Upper lobe of left lung (tissue), 4 donors: ENCODE measurements around the gene IL21R.

ENCODE experiments used
- CTCF ChIP-seq, 6 experiments: fragments of 450-650 bp in 4 of 6; fragments of 200-600 bp in 2 of 6; sonication (generic) in 2 of 6; IDR thresholded peaks; one replicate each; pipeline ENCODE4 v1.5.1; 2016 to 2019; ENCODE audit warnings: antibody characterized with exemption in 6 of 6
- EP300 ChIP-seq, 4 donors: sonication (generic); formaldehyde crosslinking; IDR thresholded peaks; one replicate each; pipeline ENCODE4 v1.5.1; 2017; ENCODE audit warnings: antibody characterized with exemption in 4 of 4, control low read depth in 2 of 4
- POLR2AphosphoS5 ChIP-seq, 2 donors: sonication (generic); formaldehyde crosslinking; IDR thresholded peaks; one replicate each; pipeline ENCODE4 v1.5.1; 2017; ENCODE audit warnings: antibody characterized with exemption in 2 of 2

GRCh38 chr16:27444015-27444414 is 42.0 kb downstream of the IL21R start:
- TF ChIP-seq CTCF (IDR thresholded peaks at IDR 0.05), result no peak
- TF ChIP-seq EP300 (IDR thresholded peaks at IDR 0.05), result no peak
- TF ChIP-seq POLR2AphosphoS5 (IDR thresholded peaks at IDR 0.05), result no peak
